AG10803 (cell line): ENCODE results near the gene KLHDC1.
"Not testable (repeated sequence)": the region's sequence is repeated elsewhere in the genome, so short reads cannot be mapped to it uniquely, and the experiment has no call there.

Experiments used
- DNase-seq: peaks from one replicate; pipeline ENCODE4 v3.0.0; 2010; ENCODE audit warnings: low read depth
- H3K4me3 ChIP-seq: 2 replicates; pipeline ENCODE4 v1.5.1; 2011; ENCODE audit warnings: mild to moderate bottlenecking, low read length, control low read depth
- TF ChIP-seq, protein P1 (sequence below): conservative IDR thresholded peaks from 2 replicates; pipeline ENCODE4 v1.5.1; 2011; ENCODE audit warnings: mild to moderate bottlenecking, low read length, control low read depth, inconsistent platforms

Gene KLHDC1

DNA sequence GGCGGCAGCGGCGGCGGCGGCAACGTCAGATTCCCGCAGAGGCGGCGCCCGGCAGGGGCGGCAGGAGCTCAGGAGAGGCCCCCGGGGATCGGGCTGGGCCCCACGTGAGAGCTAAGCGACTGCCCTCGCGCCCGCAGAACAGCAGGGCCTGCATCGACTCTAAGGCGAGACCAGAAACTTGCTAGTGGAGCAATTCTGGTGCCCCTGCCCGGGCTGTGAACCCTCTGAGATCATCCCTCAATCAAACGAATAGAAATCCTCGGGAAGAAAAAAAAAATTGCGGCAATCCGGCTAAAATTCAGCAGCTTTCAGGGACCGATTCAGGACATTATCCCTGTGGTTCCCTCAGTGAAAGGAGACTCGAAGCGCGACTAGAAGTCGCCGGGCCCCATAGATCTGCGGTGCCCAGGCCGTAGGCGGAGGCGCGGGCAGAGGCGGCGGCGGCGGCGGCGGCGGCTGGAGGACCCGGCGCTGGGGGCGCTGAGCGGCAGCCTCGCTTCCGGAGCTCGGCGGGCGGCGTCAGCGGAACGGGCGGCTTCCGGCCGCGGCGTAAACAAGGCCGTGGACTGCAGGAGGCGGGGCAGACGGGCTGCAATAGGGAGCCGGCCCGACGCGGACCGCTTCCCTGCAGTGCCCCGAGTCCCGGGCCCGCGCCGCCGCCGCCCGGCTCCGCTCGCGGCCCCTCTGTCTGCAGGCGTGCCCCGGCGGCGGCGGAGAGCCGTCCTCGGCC lies 74.8 kb downstream of the KLHDC1 start, which contains the start of gene KLHDC2:
TSS of gene KLHDC2 (plus strand) at position 583 of the 730 bp plus-strand sequence. CDS start 316 bp downstream, outside the sequence.
- DNase-seq: peak; percentile 91
- H3K4me3 ChIP-seq: peak within 1 kb of the TSS; percentile 96
- TF ChIP-seq, protein P1, sequence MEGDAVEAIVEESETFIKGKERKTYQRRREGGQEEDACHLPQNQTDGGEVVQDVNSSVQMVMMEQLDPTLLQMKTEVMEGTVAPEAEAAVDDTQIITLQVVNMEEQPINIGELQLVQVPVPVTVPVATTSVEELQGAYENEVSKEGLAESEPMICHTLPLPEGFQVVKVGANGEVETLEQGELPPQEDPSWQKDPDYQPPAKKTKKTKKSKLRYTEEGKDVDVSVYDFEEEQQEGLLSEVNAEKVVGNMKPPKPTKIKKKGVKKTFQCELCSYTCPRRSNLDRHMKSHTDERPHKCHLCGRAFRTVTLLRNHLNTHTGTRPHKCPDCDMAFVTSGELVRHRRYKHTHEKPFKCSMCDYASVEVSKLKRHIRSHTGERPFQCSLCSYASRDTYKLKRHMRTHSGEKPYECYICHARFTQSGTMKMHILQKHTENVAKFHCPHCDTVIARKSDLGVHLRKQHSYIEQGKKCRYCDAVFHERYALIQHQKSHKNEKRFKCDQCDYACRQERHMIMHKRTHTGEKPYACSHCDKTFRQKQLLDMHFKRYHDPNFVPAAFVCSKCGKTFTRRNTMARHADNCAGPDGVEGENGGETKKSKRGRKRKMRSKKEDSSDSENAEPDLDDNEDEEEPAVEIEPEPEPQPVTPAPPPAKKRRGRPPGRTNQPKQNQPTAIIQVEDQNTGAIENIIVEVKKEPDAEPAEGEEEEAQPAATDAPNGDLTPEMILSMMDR: no peak; the same call in 1 of the 2 replicates

DNA sequence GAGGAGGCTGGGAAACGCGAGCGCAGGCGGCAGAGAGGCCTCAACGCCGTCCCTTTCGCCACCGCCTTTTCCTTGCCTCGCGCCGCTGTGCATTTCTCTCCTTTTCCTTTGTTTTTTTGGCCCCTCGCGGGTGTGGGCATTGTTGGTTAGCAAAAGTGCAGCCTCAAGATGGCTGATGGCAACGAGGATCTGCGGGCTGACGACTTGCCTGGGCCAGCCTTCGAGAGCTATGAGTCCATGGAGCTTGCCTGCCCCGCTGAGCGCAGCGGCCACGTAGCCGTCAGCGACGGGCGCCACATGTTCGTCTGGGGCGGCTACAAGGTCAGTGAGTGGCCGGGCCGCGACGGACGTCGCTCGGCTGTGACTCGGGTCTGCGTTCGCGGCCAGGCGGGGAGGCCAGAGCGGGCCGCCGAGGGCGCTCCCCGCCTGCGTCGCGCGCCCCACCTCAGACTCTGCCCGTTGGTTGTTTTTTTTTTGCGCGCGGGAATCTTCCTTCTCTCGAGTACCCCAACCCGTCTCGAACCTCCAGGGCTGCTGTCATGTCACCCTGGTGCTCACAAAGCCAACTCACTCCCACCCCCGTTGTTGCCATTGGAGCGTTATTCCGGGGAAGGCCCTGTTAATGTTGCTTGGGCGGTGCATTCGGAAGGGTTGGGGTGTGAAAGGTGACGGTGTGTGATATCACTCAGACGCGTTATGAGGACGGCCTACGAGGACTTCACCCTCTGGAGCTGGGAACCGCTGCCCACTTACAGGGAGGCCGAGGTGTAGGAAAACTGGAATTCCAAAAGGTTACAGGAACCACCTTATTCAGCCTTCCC lies 75.6 kb downstream of the KLHDC1 start:
- DNase-seq: peak; percentile 60
- peak overlapping the region; percentile 96 for H3K4me3 ChIP-seq
- TF ChIP-seq, protein P1: no peak

- TF ChIP-seq, protein P1: no peak
- peak overlapping the region; percentile 96 for H3K4me3 ChIP-seq
- peak; percentile 70 for DNase-seq
These were observed 76.3 kb downstream of the KLHDC1 start for GRCh38 chr14:49769171-49769570.

GRCh38 chr14:49769581-49770211 lies 76.8 kb downstream of the KLHDC1 start:
- DNase-seq: no peak
- TF ChIP-seq, protein P1: no peak
- H3K4me3 ChIP-seq: peak overlapping the region; percentile 96

- H3K4me3 ChIP-seq: peak overlapping the region; percentile 96
- TF ChIP-seq, protein P1: no peak
- DNase-seq: peak; percentile 20
These were observed 77.4 kb downstream of the KLHDC1 start for GRCh38 chr14:49770212-49770817.

DNA sequence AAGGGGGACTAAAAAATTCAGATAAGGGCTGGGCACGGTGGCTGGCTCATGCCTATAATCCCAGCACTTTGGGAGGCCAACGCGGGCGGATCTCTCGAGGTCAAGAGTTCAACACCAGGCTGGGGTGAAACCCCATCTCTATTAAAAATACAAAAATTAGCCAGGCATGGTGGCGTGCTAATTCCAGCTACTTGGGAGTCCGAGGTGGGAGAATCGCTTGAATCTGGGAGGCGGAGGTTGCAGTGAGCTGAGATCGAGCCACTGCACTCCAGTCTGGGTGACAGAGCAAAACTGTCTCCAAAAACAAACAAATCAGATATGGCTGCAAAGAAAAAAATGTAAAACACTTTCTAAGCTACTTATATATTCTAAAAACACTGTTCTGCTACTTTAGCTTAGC lies 78.8 kb downstream of the KLHDC1 start:
- H3K4me3 ChIP-seq, DNase-seq: not testable (repeated sequence)

DNA sequence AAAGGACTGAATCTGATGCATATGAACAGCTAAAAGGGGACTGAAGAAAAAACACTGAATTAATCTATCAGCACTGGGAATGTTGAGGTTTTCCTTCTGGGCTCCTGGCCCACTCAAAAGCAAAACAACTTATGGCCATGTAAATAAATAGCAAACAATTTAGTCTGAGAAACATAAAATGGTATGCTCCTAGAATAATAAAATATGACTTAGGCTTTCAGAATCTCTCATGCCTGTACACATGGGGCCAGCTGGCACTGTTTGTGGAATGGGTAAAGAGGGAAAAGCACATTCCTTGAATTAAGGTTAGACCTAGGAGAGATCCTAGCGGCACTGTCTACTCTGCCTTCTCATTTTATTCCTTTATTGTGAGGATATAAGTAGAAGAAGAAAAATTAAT lies 81.2 kb downstream of the KLHDC1 start:
- DNase-seq: peak; percentile 60
- H3K4me3 ChIP-seq: no peak overlapping the region
- TF ChIP-seq, protein P1: no peak
